Neural progenitor cell (in vitro differentiated cells): ENCODE results near the gene ESPL1.

Experiments used
- CTCF ChIP-seq: fragments of 200-600 bp; sonication (generic); IDR thresholded peaks from 2 replicates; pipeline ENCODE4 v1.5.1; 2017; ENCODE audit warnings: antibody characterized with exemption, mild to moderate bottlenecking
- EZH2 ChIP-seq: fragments of 200-600 bp; sonication (generic); IDR thresholded peaks from 2 replicates; pipeline ENCODE4 v1.6.1; 2017; ENCODE audit warnings: antibody characterized with exemption, mild to moderate bottlenecking, moderate library complexity

DNA sequence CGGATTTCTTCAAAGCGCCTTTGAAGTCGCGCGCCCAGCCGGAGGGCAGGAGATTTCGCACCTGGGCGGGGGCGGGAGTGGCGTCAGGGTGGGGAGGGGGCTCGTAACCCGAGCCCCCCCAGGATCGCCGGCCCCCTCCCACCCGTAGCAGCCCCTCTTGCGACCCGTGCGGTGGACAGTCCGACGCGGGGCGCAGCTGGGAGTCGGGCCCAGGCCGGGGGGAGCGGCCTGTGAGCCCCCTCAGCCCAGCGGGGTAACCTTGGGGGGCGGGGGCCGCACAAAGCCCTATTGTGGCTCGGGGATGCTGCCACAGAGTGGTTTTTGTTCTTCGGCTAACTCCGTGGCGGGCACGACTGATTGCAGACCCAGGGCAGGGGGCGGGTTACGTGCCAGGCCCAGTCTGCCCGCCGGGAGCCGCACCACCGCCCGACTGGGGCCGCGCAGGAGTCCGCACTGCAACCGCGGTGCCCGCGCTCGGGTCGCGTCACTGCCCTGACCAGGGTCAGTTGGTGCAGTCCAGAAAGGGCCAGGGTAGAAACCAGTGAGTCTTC lies 57.5 kb downstream of the ESPL1 start:
- TF ChIP-seq CTCF (peak; percentile 6), EZH2 (no peak)
